ENCODE data around the gene GABRA1. TPM values are rescaled to one million over a fixed set of nuclear protein-coding genes. Genes with fewer than 3 reads are reported as not detected.

GABRA1 gene
- total and polyA plus RNA-seq, 5 experiments from 2014 or later = not detected

DNA sequence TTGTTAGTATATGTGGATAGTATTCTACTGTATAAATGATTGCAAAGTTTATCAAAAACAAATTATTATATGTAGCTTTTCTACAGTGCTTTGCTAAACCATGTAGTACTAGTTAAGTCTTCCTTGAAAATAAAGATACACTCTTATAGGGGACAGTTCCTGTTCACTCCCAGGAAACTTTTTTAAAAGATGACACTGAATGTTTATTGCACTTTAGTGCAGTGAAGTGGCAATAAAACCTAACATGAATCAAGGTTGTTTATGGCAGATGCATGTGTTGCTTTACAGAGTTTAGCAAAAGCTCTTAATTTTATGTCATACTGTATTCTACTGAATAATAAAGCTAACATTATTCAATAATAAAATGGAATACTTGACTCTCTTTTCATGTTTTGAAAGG, 51.7 kb downstream of the GABRA1 start:
- no peak overlapping the region for H3K4me3 Mint-ChIP-seq
- POLR2A ChIA-PET = no interaction called here

GRCh38 chr5:161900981-161901380, 53.1 kb downstream of the GABRA1 start:
- Mint-ChIP-seq H3K36me3 (no peaks in the 10 kb centered on the region), H3K4me3 (no peak overlapping the region), H3K27ac (no peak overlapping the region), H3K27me3 (no peaks in the 10 kb centered on the region), H3K4me1 (no peaks in the 10 kb centered on the region), H3K9me3 (peaks cover 0 to 12% (median 2%) of the 10 kb centered on the region in 9 donors)
- ATAC-seq (no peak), DNase-seq (no peak)
- POLR2A ChIA-PET = no interaction called here

More for the DNA sequence above, 51.7 kb downstream of the GABRA1 start:
- H3K27me3 Mint-ChIP-seq = no peaks in the 10 kb centered on the region
- DNase-seq (no peak), ATAC-seq (no peak)
- H3K27ac Mint-ChIP-seq = no peak overlapping the region
- no peaks in the 10 kb centered on the region for H3K36me3 Mint-ChIP-seq
- H3K9me3 Mint-ChIP-seq = peaks cover 0 to 12% (median 3%) of the 10 kb centered on the region in 9 donors
- H3K4me1 Mint-ChIP-seq = no peaks in the 10 kb centered on the region

DNA sequence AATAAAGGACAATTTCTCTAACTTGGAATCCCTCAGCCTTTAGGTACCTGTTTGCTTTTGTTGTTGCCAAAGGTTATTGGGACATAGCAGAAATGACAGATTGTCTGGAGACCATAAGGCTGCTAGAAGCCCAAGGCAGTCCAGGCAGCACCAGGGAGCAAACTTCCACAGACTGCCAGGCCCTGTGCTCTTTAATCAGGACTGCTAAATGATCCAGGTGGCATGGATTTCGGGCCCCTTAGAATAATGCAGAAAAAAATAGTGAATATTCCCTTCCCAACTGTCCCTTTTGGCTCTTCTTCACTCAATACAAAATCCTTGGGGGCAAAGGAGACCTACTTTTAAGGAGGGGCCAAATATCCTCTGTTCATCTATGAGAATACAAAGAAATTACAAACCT, 73.9 kb downstream of the GABRA1 start:
- H3K27ac Mint-ChIP-seq = no peak overlapping the region
- POLR2A ChIA-PET = no interaction called here
- H3K4me1 Mint-ChIP-seq = no peaks in the 10 kb centered on the region
- DNase-seq = no peak
- no peaks in the 10 kb centered on the region for H3K36me3 Mint-ChIP-seq
- peaks cover 3 to 12% (median 6%) of the 10 kb centered on the region in 9 donors for H3K9me3 Mint-ChIP-seq
- no peak for ATAC-seq
- no peaks in the 10 kb centered on the region for H3K27me3 Mint-ChIP-seq
- no peak overlapping the region for H3K4me3 Mint-ChIP-seq

DNA sequence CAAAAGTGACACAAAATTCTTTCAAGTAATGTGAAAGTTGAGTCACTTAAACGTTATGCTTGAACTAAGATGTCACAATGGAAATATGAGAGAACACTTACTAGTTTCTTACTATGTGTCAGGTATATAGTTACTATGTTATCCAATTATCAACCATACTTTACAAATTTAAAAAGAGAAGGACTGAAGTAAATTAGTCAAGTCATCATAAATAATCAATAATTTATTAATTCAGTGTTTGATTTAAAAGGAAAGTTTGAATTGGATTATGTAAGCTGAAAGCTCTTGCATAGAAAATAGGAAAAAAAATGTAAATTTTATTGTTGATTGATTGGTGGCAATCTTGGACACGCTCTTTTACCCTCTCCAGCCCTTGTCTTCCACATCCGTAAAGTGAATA, 76.3 kb downstream of the GABRA1 start:
- Mint-ChIP-seq H3K27me3 (no peaks in the 10 kb centered on the region), H3K36me3 (no peaks in the 10 kb centered on the region), H3K9me3 (peaks cover 3 to 12% (median 8%) of the 10 kb centered on the region in 9 donors), H3K4me1 (no peaks in the 10 kb centered on the region), H3K4me3 (no peak overlapping the region), H3K27ac (no peak overlapping the region)
- ATAC-seq (no peak), DNase-seq (no peak)
- POLR2A ChIA-PET = no interaction called here

DNA sequence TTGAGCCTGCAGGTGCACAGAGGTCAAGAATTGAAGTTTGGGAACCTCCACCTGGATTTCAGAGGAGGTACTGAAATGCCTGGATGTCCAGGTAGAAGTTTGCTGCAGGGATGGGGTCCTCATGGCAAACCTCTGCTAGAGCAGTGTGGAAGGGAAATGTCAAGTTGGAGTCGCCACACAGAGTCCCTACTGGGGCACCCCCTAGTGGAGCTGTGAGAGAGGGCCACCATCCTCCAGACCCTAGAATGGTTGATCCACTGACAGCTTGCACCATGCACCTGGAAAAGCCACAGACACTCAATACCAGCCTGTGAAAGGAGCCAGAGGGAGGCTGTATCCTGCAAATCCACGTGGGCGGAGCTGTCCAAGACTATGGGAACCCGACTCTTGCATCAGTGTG, 78.0 kb downstream of the GABRA1 start:
- H3K27me3 Mint-ChIP-seq = no peaks in the 10 kb centered on the region
- no peak for ATAC-seq
- H3K27ac Mint-ChIP-seq = no peak overlapping the region
- POLR2A ChIA-PET = no interaction called here
- peaks cover 0 to 15% (median 8%) of the 10 kb centered on the region in 9 donors for H3K9me3 Mint-ChIP-seq
- H3K36me3 Mint-ChIP-seq = no peaks in the 10 kb centered on the region
- no peak for DNase-seq
- H3K4me3 Mint-ChIP-seq = no peak overlapping the region
- no peaks in the 10 kb centered on the region for H3K4me1 Mint-ChIP-seq

DNA sequence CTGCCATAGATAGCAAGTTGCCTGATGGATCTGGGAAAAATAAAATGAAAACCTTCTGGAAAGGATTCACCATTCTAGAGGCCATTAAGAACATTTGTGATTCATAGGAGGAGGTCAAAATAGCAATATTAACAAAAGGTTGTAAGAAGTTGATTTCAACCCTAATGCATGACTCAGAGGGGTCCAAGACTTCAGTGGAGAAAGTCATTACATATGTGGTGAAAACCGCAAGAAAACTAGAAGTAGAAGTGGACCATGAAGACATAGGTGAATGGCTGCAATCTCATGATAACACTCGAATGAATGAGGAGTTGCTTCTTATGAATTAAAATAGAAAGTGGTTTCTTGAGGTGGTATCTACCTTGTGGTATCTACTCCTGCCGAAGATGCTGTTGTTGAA, 86.6 kb downstream of the GABRA1 start:
- POLR2A ChIA-PET = no interaction called here
- ATAC-seq = no peak
- Mint-ChIP-seq H3K4me3 (no peak overlapping the region), H3K27me3 (no peaks in the 10 kb centered on the region), H3K9me3 (peaks cover under 1 to 6% (median 4%) of the 10 kb centered on the region in 9 donors), H3K36me3 (peaks cover 0 to under 1% (median 0%) of the 10 kb centered on the region in 3 donors), H3K4me1 (no peaks in the 10 kb centered on the region), H3K27ac (no peak overlapping the region)
- no peak for DNase-seq

DNA sequence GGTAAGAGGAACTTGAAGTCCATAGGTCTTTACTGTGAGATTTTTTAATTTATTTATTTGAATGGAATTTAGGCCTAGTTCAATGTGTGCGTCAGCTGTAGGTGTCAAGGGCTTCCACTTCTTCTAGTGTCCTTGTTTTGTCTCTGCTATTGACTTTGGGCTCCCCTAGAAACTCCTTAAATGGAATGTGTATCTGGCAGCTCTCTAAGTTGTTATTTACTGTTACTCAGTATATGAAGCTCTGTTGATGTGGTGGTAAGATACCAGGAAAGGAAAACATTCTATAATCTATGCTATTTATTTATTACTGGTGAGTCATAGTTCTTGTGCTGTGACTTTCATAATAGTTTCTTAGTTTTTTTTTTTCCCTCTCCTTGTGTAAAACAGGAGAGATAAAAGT, 97.1 kb downstream of the GABRA1 start:
- DNase-seq = no peak
- POLR2A ChIA-PET = no interaction called here
- Mint-ChIP-seq H3K36me3 (no peaks in the 10 kb centered on the region), H3K4me1 (no peaks in the 10 kb centered on the region), H3K27ac (no peak overlapping the region), H3K9me3 (peaks cover 3 to 19% (median 7%) of the 10 kb centered on the region in 9 donors), H3K27me3 (no peaks in the 10 kb centered on the region), H3K4me3 (no peak overlapping the region)
- ATAC-seq = no peak

DNA sequence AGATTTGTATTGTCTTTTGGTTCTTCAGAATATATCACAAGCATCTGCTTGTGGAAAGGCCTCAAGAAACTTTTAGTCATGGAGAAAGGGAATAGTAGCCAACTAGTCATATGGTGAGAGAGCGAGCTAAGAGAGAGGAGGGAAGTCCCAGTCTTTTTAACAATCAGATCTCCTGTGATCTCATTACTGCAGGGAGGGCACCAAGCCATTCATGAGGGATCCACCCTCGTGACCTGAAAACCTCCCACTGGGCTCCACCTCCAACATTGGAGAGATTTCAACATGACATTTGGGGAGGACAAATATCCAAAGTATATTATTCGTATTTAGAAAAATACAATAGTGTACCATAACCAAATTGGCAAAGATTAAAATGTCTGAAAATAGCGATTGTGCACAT, 99.0 kb downstream of the GABRA1 start:
- POLR2A ChIA-PET = no interaction called here
- Mint-ChIP-seq H3K4me1 (no peaks in the 10 kb centered on the region), H3K27me3 (no peaks in the 10 kb centered on the region), H3K4me3 (no peak overlapping the region), H3K27ac (no peak overlapping the region), H3K36me3 (no peaks in the 10 kb centered on the region), H3K9me3 (peaks cover 0 to 13% (median 4%) of the 10 kb centered on the region in 9 donors)
- DNase-seq (no peak), ATAC-seq (no peak)

Other genes starting within 250 kb of the GABRA1 start
- not detected for gene GABRA6, start 162.4 kb upstream of the GABRA1 start, total RNA-seq
- not detected for gene GABRA6, start 162.4 kb upstream of the GABRA1 start, polyA plus RNA-seq
- 1 to 10 TPM in 1 of 2 experiments, not detected in 1; 2.3 TPM for gene GABRG2, start 219.7 kb downstream of the GABRA1 start, total RNA-seq
- under 1 TPM in 1 of 3 donors, not detected in 2; 0.64 TPM for gene GABRG2, start 219.7 kb downstream of the GABRA1 start, polyA plus RNA-seq

Measured in naive thymus-derived CD8-positive, alpha-beta T cell (primary cell).